Keratinocyte (primary cell): ENCODE results near the gene CDC23.

Source experiments
- EZH2 ChIP-seq: IDR thresholded peaks from one replicate; pipeline ENCODE4 v1.6.1; 2012; ENCODE audit warnings: inconsistent platforms, mild to moderate bottlenecking, low read length, moderate library complexity
- TF ChIP-seq, protein P1 (sequence below), 3 experiments: IDR thresholded peaks in 1 of 3; conservative IDR thresholded peaks in 1 of 3; optimal IDR thresholded peaks in 1 of 3; 2 replicates in 2 of 3; 3 replicates in 1 of 3; pipeline versions ENCODE3 to v1.5.1; 2011; ENCODE audit warnings: low read length in 3 of 3, mild to moderate bottlenecking in 3 of 3, moderate library complexity in 2 of 3, control low read depth in 1 of 3, inconsistent platforms in 1 of 3; ENCODE audit not compliant: insufficient read depth in 2 of 3; ENCODE audit errors: extremely low read depth in 1 of 3

DNA sequence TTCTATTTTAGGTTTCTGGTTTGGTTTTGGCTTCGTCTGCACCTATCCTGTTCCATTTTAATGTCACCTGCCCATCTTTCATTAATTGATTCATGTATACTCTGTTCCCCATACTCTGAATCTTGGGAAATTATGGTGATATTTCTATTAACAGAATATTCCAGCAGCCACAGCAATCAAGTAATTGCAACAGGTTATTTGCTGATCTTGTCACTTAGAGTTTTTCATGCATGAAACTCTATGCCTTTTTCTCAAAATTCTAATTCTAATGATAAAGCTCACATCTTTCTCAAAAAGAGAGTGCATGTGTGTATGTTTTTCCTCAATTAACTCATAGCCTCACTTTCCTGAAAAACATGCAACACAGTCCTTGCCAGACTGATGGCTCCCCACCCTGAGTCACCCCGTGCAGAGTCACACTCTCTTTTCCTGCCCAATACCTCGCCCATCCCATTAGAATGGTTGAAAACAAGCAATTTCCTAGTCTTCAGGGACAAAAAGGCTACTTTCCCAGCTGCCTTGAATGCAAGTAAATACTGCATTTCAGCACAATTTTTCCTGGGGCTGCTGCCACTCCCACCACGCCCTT, 45.7 kb upstream of the CDC23 start:
- TF ChIP-seq, protein P1, sequence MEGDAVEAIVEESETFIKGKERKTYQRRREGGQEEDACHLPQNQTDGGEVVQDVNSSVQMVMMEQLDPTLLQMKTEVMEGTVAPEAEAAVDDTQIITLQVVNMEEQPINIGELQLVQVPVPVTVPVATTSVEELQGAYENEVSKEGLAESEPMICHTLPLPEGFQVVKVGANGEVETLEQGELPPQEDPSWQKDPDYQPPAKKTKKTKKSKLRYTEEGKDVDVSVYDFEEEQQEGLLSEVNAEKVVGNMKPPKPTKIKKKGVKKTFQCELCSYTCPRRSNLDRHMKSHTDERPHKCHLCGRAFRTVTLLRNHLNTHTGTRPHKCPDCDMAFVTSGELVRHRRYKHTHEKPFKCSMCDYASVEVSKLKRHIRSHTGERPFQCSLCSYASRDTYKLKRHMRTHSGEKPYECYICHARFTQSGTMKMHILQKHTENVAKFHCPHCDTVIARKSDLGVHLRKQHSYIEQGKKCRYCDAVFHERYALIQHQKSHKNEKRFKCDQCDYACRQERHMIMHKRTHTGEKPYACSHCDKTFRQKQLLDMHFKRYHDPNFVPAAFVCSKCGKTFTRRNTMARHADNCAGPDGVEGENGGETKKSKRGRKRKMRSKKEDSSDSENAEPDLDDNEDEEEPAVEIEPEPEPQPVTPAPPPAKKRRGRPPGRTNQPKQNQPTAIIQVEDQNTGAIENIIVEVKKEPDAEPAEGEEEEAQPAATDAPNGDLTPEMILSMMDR (optimal IDR thresholded peaks at IDR 0.05 in 1 of 3, IDR thresholded peaks at IDR 0.05 in 1 of 3, conservative IDR thresholded peaks at IDR 0.05 in 1 of 3; ENCODE audit: extremely low read depth in 1 of 3, insufficient read depth in 2 of 3, low read length in 3 of 3): no peak
- TF ChIP-seq EZH2: no peak
